GM10266 (cell line): Measurements from ENCODE around the gene RASSF1.
"Not testable (repeated sequence)": the region's sequence is repeated elsewhere in the genome, so short reads cannot be mapped to it uniquely, and the experiment has no call there.

Source experiments
- DNase-seq: peaks from one replicate; pipeline ENCODE4 v3.0.0; 2012; ENCODE audit errors: extremely low spot score
- CTCF ChIP-seq: IDR thresholded peaks from 2 replicates; pipeline ENCODE4 v1.5.1; 2012; ENCODE audit warnings: mild to moderate bottlenecking, low read depth; ENCODE audit not compliant: control insufficient read depth, insufficient read depth; ENCODE audit errors: missing control alignments

RASSF1 gene

GRCh38 chr3:50318163-50318562 is 22.5 kb downstream of the RASSF1 start:
- TF ChIP-seq CTCF = no peak
- no peak for DNase-seq

- DNase-seq = no peak
- TF ChIP-seq CTCF = no peak
Measured at GRCh38 chr3:50317300-50317699, 23.3 kb downstream of the RASSF1 start.

- no peak for DNase-seq
- TF ChIP-seq CTCF = no peak
Measured at GRCh38 chr3:50316657-50317242, 23.9 kb downstream of the RASSF1 start.

- DNase-seq = no peak
- TF ChIP-seq CTCF = no peak
Measured at GRCh38 chr3:50314816-50315215, 25.8 kb downstream of the RASSF1 start.

GRCh38 chr3:50314342-50314741 is 26.3 kb downstream of the RASSF1 start:
- no peak for TF ChIP-seq CTCF
- DNase-seq = no peak

- DNase-seq = not testable (repeated sequence)
Measured at GRCh38 chr3:50312041-50312440, 28.6 kb downstream of the RASSF1 start.

- DNase-seq = no peak
- TF ChIP-seq CTCF = no peak
Measured at GRCh38 chr3:50304601-50305000, 36.0 kb downstream of the RASSF1 start.
